T-helper 22 cell (primary cell): ENCODE data around the gene NEB.
"Not testable (repeated sequence)": the region's sequence is repeated elsewhere in the genome, so short reads cannot be mapped to it uniquely, and the experiment has no call there.

Experiments used
- DNase-seq: peaks from one replicate; pipeline ENCODE4 v3.0.0-alpha.2; 2020; ENCODE audit warnings: low read depth

Gene NEB

DNA sequence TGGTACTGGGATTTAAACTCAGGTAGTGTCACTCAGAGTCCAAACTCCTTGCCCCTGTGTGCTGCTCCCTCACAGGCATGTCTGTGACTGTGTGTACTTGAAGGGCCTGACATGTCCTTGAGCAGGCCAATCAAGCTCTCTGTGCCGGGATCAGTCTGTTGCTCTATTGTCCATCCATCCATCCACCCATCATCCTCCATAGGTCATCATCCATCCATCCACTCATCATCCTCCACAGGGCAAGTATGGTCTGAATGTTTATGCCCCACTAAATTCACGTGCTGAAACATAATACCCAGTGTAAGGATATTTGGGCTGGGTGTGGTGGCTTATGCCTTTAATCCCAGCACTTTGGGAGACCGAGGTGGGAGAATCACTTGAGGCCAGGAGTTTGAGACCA lies 24.5 kb upstream of the NEB start:
- DNase-seq = no peak

DNA sequence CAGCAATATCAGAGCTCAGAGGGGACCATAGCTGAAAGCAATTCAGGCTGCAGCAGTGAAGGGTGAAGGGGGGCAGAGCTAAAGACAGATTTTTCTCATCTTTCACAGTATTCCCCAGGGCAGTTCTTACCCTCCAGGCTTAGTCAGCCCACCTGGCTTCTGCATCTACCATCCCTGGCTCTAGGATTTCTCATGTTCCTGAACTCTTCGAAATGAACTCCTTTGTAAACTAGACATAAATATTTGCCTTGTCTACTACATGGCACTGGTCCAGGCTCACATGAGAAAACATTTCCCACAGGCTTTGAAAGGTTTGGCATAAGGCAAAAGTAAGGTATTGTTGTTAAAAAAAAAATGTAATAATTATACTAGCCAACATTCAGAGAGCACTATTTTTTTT lies 23.6 kb upstream of the NEB start:
- DNase-seq = no peak

DNA sequence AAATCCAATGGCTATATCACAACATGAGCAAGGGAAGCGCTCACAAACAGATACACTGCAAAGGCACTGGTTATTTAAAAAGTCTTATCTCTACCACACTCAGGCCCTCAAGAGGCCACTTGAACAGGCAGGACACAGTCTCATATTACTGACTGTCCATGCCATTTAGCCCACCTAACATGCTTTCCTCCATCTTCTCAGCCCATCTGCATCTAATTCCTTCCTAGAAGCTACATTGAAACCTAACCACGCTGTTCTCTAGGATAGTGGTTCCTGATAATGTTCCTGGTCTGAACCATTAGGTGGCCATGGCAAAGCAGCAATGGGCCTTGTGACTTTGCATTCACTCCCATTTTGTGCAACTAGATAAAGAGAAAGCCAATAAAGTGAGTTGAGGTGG lies 22.5 kb upstream of the NEB start:
- no peak for DNase-seq

DNA sequence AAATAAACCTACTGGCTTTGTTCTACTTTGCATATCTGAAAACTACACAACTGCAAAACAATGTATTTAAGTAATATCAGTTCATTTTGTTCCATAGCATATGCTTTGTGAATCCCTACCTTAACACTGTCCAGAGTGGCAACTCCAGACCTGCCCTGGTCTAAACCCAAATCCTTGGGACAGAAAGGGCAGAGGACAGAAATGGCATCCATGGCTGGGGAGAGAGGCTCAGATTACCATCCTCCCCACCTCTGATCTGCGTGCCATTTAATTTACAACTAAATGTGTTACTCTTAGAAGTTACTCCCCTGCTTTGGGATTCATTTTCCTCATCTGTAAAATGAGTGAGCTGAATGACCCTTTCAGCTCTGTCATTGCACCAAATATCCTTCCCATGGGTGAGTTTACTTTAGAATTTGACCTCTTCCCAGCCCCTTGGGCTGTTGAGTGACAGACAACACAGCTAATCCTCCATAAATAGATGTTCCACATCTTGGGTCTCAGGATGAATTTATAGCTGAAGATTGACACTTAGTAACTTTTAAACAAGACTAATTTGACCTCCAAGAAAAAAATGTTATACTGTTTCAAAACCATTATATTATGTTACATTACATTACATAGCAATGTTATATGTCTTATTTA lies 20.1 kb upstream of the NEB start:
- DNase-seq = no peak

DNA sequence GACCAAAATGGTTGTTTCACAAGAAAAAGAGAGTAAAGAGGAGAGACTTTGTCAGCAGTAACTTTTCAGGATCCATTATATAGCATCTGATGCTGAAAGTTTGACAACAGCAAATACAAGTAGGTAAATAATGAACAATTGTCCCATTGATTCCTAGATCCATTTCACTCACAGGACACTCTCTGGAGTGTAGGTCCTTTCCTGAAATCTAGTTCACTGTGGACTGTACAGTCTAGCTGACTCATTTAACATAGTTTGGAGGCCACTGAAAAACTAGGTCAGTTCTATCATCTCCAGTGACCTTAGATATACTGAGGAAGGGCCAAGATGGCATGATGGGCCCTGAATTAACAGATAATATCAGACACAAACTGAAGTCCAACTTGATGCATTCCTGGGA lies 19.3 kb upstream of the NEB start:
- DNase-seq = no peak

DNA sequence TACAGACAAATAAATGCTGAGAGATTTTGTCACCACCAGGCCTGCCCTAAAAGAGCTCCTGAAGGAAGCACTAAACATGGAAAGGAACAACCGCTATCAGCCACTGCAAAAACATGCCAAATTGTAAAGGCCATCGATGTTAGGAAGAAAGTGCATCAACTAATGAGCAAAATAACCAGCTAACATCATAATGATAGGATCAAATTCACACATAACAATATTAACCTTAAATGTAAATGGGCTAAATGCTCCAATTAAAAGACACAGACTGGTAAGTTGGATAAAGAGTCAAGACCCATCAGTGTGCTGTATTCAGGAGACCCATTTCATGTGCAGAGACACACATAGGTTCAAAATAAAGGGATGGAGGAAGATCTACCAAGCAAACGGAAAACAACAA lies 11.0 kb upstream of the NEB start:
- not testable (repeated sequence) for DNase-seq

DNA sequence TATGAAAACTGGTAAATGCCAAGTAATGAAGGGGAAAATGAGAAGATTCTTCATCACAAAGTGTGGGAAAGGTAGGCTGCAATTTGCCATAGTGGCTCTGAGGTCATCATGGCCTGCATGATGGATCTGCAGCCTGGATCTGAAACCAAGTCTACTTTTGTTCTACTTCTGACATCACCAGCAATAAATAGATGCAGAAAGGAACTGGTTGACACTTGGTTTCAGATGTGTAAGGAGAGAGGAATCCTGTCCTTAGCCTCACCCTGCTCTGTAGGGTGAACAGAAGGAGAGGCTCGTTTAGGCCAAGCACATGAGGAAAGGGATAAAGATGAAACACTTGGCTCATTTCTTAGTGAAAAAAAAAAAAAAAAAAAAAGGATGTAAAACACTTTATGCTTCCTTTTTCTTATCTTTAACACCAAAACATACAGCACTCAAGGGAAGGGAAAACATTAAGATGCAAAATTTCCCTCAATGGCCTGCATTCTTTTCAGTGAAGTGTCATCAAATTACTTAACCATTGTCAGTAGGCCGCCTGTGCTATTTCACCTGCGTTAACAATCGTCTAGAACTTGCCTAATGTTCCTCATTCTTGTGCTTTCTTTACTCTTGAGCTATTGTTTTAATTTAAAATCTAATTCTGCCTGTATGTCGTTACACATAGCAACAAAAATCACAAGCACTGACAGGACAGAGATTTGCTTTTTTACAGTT lies 3.9 kb downstream of the NEB start:
- DNase-seq = no peak

DNA sequence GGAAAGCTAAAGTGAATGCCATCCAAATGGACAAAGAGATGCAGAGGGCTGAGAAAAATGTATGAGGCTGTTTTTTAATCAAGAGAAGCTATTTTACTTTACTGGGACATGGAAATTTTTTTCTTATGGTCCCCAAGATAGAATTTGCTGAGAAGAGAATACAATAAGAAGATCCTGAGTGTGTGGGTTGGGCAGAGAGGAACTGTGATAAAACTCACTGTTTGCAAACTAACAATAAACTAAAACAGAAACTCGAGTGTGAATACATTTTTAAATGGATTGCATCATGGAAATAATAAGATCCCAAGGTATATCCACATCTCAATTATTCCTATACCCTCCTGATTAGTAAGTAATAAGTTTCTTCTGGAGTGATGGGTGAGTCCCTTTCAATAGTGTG lies 4.4 kb downstream of the NEB start:
- no peak for DNase-seq

DNA sequence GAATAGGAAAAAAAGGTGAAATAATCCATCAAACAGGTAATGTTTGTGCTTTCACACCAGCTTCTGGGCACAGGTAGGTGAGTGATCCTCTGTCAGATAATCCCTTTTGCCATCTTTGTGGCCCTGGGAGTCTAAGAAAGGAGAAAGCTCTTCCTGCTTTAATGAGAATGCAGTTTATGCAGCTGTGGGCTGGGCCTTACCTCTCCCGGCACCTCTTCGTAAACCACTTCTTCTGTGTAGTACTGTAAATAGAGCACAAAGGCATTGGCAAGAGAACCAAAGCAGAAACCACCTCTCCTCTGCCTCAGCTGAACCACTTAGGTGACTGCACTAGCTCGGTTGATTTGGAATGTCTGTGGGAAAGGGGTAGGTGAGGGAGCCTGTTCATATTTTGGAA lies 4.9 kb downstream of the NEB start:
- no peak for DNase-seq

DNA sequence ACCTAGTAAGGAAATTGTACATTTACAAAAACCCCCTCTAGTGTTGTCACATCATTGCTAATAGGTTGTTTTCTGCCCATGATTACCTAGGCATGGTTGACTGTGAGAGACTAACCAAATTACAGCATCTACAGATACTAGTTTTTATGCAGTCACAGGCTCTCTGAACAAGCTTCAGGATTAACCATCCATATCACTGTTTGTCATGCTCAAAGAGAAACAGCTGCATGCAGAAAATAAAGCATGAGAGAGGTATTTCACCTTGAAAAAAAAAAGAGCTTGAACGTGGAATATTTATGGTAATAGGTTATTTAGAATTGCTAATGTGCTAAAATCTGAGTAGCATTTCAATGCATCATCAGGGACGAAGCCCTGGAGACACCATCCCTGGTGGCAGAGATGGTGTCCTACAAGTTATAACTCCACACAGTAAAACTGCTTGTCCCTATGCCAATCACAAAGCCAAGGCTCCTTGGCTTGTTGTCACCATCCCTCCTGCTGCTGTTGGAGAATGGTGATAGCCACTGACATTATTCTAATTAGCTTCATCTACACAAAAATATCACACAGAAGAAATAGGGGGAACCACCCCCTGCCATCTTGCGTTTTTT lies 5.4 kb downstream of the NEB start:
- DNase-seq = no peak

DNA sequence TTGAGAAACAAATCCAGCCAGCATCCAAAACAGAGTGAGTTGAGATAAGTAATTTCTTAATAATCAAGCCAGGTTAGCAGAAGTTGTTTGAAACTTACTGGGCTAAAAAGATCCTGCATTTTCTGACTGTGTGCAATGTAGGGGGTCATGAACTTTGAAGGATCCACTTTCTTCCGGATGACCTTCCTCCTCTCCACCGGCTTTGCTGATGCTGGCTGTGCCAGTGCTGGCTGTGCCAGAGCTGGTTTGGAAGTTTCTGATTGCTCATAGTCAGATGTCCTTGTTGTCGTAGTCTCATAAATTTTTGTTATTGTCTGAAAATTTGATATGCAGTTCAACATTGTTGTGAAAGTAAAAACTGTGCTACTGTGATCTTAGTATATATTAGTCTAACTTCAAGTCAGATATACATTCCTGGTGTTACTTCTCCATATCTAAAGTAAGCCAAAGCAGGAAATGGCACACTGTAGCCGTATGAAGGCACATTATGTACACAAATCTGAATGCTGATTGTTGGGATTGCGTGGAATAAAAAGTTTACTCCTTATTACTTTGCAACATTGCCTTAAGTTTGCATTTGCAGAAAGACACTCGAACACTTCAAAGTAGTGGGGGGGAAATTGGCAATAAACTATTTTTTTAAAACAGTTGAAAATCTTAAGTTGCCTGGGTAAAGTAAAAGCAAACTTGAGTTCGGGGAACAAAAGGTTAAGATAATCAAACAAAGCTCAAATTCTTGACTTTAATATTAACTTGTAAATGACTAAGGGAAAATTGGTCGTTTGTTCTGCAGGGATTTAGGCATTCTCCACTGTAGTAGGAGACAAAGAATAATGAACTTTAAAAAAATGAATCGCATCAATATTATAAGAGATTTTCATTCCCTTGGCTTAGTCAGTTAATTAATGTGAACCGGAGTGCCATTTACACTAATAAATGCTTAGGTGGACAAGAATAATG lies 6.4 kb downstream of the NEB start:
- DNase-seq = no peak

DNA sequence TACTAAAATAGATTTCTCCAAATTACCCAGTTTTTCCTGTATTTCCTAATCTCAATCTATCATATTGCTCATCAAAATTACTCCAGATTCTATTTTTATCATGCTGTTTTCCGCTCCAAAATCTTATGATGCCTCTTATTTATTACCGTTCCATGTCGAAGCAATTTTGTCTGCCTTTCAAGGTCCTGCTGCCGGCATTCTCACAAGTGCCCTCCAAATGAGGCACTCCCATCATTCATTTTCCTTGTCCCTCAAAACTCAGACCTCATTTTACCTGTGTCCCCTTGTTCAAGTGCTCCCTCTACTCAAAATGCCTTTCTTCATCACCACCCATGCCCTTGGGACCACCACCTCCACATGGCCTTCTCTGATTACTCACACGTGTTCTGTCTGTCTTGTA lies 13.1 kb downstream of the NEB start:
- no peak for DNase-seq

DNA sequence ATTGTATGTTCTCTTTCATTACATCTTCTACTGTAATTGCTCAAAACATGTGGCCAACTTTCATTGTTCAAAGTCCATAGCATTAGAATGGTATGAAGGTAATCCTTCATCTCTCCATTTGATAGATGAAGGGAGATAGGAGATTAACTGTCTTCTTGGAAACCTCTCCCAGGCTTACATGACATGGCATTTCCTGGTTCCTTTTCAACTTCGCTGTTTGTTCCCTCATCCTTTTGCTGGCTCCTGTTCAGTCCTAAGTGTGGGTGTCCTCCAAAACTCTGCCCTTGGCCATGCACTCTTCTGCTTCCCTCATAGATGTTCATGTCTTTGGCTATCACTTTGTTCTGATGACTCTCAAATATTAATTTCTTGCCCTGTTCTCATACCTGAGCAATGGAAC lies 13.8 kb downstream of the NEB start:
- DNase-seq = no peak

DNA sequence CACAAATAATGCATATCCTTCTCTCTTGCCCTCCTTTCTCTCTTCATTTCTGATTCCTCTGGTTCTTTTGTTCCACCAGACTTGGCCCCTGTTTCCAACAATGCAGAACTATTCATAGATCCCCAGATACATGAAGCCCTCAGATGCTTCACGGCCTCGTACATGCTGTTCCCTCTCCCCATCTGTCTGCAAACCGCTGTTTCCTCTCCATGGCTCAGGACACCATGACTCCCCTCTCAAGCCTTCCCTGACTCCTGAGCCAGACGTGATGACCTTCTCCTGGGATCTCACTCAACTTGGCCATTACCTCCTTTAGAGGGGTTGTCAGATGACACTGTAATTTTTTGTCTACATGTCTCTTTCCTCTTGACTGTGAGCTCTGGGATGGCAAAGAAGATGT lies 15.5 kb downstream of the NEB start:
- DNase-seq = no peak

DNA sequence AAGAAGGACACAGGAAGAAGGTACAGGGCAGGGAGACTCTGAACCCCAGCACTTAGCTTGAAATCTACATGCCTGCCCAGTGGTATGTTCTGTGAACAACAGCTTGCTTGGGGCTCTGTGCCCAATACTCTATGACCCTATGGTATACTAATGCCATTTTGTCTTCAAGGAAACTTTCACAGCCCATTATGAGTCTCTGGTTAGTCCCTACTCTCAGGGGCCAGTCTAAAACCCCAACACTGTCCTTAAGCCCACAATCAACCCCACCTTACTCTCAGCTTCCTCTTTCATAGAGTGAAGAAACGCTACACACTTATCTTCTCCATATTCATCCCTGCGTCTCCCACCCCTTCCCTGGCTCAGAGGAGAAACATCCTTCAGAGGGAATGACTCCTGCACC lies 16.0 kb downstream of the NEB start:
- DNase-seq = no peak

DNA sequence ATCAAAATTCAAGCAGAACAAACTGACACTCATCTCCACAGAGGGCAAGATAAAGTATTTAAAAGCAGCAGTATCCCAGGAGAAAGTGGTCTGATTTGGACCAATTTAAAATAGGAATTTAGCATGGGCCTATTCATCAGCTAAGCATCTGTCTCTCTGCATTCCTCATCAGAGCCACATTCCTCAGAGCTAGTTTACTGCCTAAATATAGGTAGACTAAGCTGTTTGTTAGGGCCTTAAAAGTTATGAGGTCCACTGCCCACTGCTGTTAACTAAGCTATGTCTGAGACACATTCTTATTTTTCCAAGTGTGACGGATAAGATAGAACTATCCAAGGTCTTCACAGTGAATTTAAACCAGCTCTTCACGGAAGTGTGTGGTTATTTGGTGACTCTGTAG lies 17.6 kb downstream of the NEB start:
- DNase-seq = no peak

DNA sequence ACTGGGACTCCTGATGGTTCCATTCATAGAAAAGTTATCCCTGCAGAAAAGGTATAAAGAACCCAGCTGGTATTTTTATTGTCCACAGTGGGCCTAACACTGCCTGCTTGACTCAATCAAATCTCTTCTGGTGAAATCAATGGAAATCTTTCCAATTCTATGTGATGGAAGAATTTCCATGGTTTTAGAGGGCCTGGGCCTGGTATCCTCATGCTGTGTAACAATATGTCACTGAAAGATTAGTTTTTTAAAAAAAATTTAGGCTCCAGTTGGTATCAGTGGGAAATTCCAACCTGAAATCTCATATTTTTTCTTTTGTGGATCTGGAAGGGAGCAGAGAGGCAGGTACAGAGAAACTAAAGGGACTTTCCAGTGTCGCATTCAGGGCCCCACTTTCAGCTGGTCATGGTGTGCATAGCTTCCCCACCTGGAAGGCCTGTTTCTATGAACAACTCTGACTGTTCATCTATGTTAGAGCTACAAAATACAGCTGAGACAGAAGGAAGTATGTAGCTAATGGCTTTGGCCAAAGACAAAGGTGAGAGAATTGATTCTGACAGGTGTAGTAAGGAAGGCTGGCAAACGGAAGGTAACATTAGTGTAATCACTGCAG lies 20.9 kb downstream of the NEB start:
- no peak for DNase-seq

DNA sequence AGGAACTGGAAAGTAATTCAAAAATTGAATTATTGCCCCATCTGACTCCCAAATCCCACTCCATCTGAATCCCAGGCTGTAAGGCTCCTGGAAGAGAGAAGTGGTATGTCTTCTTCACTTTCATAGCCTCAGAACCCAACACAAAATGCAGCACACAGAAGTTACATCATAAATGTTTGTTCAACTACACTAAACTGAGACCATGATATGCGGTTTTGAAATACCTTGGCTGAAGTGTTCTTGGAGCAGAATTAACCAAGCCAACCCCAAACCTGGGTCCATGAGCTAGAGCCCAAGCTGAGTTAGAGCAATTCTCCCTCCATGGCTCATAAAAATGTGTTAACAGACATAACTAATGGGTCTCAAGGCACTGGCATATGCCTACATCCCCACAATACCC lies 23.3 kb downstream of the NEB start:
- DNase-seq = no peak

DNA sequence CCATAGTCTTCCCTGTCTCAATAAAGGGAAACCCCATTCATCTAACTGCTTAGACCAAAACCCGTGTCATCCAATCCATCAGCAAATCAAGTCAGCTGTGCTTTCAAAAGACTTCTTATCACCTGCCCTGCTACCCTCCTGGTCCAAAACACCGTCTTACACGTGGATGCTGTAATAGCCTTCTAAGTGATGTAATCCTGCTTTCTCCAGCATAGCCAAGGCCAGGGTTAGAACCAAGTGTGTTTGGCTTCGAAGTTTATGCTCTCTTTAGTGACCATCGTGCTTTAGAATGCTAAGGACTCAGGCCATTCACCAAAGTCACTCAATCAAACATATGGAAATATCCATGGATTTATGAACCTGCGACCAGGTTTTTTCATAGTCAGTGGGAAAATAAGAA lies 25.5 kb downstream of the NEB start:
- no peak for DNase-seq

DNA sequence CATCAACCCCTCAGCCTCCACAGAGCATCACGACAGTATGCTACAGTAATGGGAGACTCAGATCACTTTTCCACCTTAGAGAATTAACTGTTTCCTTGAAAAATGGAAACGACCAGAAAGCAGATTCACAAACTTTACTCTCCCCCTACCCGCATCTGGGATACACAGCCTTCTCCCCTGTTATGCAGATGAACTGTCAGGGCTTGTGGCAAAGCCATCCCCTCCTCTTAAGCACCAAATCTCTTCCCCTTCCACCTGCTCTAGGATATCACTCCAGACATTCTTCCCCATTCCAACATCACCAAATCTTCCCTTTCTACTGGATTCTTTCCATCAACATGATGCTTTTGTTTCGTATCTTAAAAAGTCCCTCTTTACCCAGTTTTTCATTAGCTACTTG lies 26.4 kb downstream of the NEB start:
- no peak for DNase-seq

DNA sequence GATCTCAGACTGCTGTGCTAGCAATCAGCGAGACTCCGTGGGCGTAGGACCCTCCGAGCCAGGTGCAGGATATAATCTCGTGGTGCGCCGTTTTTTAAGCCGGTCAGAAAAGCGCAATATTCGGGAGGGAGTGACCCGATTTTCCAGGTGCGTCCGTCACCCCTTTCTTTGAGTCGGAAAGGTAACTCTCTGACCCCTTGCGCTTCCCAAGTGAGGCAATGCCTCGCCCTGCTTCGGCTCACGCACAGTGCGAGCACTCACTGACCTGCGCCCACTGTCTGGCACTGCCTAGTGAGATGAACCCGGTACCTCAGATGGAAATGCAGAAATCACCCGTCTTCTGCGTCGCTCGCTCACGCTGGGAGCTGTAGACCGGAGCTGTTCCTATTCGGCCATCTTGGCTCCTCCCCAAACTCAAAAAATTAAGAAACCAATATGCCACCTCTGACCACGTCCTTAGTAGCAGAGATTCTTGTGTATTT lies 29.8 kb downstream of the NEB start:
- DNase-seq = not testable (repeated sequence)

DNA sequence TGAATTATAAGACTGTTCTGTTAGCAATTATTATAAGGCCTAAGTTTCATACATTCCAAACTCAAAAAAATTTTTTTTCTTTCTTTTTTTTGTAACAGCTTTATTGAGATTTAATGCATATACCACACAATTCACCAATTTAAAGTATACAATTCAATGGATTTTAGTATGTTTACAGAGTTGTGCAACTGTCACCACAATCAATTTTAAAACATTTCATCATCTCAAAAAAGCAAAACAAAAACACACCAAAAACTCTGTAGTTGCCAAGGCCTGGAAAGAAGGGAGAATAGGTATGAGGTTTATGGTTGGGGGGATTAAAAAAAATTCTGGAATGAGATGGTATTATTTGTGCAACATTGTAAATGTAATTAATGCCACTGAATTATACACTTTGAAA lies 36.1 kb downstream of the NEB start:
- not testable (repeated sequence) for DNase-seq
